Measurements from ENCODE around the gene GSTP1.
A peak's percentile ranks its signal among the peaks of the same experiment; 100 is the strongest.
"Not testable (repeated sequence)": the region's sequence is repeated elsewhere in the genome, so short reads cannot be mapped to it uniquely, and the experiment has no call there.

GSTP1 gene

DNA sequence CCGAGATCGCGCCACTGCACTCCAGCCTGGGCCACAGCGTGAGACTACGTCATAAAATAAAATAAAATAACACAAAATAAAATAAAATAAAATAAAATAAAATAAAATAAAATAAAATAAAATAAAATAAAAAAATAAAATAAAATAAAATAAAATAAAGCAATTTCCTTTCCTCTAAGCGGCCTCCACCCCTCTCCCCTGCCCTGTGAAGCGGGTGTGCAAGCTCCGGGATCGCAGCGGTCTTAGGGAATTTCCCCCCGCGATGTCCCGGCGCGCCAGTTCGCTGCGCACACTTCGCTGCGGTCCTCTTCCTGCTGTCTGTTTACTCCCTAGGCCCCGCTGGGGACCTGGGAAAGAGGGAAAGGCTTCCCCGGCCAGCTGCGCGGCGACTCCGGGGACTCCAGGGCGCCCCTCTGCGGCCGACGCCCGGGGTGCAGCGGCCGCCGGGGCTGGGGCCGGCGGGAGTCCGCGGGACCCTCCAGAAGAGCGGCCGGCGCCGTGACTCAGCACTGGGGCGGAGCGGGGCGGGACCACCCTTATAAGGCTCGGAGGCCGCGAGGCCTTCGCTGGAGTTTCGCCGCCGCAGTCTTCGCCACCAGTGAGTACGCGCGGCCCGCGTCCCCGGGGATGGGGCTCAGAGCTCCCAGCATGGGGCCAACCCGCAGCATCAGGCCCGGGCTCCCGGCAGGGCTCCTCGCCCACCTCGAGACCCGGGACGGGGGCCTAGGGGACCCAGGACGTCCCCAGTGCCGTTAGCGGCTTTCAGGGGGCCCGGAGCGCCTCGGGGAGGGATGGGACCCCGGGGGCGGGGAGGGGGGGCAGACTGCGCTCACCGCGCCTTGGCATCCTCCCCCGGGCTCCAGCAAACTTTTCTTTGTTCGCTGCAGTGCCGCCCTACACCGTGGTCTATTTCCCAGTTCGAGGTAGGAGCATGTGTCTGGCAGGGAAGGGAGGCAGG lies at the start of gene GSTP1:
GSTP1 (plus strand) TSS at position 566 of the 958 bp plus-strand sequence; CDS start at position 598, 32 bp downstream.
- peak; percentile 93 for DNase-seq

GRCh38 chr11:67534070-67534679 lies 49.4 kb upstream of the GSTP1 start:
- DNase-seq, result peak; percentile 16

DNA sequence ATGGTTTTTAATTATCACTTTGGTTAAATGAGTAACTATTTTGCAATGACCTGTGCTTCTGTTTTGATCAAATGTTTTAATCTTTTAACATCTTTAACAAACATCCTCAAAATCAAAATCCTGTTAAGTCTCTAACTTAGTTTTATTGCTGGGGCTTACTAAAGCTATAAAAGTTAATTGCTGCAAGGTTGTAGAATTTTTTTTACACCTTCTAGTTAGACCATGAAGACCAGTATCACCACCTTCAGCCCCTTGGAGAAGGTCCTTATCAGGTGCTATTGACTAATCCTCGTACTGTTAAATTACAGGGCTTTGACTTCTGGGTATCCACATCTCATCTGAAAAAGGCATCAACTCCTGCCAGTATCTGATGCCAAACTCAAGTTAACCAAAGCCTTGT lies 48.1 kb upstream of the GSTP1 start:
- no peak for DNase-seq

DNA sequence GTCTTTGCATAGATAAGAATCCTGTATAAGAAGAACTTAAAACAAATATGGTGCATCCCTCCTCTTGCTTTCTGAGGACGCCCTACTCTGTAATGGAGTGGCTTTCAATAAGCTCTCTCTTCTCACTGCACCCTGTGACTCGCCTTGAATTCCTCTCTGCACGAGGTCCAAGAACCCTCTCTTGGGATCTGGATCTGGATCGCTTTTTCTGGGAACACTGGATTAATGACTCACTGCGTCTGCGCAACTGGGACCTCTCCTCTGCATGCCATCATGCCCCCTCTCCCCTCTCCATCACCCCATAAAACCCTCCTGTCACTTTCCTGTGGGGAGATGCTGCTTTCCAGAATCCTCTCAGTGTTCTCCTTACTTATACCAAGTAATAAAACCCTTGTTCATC lies 45.3 kb upstream of the GSTP1 start:
- no peak for DNase-seq

GRCh38 chr11:67538823-67539505 lies 44.6 kb upstream of the GSTP1 start:
- DNase-seq, result no peak

GRCh38 chr11:67539550-67539949 lies 44.1 kb upstream of the GSTP1 start:
- no peak for DNase-seq

DNA sequence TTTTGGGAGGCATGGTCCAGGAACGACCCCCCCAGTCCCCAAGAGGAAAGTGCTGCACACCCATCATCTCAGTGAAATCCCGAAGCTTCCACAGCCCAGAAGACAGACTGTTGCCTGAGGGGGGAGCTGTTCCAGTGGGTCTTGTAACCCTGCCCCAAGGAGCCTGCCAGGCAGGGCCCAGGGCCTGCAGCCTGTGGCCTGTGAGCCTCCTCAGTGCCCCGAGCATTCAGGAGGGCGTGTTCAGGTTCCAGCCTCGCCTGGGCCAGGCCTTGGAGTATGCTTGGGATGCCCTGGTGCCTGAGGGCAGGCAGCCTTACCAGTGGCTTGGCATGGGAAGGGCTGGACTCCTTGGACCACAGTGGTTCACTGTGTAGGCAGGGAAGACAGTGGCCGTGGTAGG lies 42.4 kb upstream of the GSTP1 start:
- DNase-seq, result no peak

- no peak for DNase-seq
Measured at GRCh38 chr11:67542169-67542568, 41.4 kb upstream of the GSTP1 start.

DNA sequence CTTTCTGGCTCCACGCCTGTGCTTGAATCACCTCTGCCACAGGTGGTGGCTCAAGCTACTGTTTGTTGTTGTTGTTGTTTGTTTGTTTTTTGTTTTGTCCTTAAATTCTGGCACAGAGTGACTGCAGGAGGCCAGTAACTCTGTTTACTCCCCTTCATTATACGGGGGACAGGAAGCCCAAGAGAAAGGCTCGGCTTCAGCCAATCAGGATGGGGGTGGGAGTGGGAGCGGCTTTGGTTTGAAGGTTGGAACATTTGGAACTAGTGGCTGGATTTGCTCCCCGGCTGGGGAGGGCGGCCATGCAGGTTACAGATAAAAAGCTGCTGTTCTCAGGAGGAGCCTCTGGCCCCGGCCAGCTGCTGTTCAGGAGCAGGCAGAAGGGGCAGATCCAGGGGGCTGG lies 40.6 kb upstream of the GSTP1 start:
- DNase-seq, result no peak

DNA sequence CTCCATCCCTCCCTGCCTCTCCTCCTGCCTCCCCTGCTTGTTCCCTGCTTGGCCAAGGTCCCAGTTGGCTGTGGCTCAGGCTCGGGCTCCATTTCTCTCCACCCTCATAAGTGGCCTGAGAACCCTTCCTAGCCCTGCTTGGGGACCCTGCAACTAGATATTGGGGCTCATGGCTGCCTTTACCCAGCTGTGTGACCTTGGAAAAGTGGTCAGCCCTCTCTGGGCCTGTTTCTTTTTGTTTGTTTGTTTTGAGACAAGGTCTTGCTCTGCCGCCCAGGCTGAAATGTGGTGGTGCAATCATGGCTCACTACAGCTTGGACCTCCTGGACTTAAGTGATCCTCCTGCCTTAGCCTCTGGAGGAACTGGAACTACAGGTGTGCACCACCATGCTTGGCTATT lies 40.0 kb upstream of the GSTP1 start:
- no peak for DNase-seq

DNA sequence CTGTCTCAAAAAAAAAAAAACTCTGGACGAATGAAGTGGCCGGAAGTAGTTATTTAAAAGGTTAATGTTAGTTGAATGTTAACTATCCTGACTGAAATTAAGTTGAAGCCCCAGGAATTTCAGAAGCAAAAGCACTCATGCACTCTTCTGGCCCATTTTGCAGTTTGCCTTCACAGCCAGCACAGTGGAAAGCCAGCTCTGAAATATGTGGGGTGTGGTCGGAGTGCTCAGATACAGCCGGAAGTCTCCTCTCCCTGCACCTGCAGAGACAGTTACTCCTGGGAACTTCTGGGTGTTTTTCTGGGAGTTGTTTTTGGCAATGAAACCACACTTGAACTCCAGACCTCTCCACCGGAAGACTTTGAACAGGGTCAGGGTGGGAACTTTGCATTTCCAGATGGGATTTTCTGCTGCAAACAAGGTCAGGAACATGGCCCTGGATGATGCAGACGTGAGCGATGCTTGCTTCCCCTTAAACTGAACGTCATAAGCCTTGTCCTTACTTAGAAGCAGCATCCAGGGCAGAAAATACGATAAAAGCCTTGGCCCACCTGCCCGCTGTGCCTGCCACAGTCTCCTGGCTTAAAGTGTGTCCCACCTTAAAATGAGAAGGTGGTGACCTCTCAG lies 38.9 kb upstream of the GSTP1 start:
- DNase-seq, result no peak

- no peak for DNase-seq
Measured at GRCh38 chr11:67545280-67545679, 38.3 kb upstream of the GSTP1 start.

DNA sequence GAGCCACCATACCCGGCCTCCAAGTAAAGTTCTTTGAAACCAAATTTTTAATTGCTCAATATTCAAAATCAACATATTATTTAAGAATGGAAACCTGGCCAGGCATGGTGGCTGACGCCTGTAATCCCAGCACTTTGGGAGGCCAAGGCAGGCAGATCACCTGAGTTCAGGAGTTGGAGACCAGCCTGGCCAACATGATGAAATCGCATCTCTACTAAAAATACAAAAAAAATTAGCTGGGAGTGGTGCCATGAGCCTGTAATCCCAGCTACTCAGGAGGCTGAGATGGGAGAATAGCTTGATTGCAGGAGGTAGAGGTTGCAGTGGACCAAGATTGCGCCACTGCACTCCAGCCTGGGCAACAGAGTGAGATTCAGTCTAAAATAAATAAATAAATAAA lies 35.5 kb upstream of the GSTP1 start:
- DNase-seq, result not testable (repeated sequence)

- DNase-seq, result no peak
Measured at GRCh38 chr11:67548555-67549110, 35.0 kb upstream of the GSTP1 start.

DNA sequence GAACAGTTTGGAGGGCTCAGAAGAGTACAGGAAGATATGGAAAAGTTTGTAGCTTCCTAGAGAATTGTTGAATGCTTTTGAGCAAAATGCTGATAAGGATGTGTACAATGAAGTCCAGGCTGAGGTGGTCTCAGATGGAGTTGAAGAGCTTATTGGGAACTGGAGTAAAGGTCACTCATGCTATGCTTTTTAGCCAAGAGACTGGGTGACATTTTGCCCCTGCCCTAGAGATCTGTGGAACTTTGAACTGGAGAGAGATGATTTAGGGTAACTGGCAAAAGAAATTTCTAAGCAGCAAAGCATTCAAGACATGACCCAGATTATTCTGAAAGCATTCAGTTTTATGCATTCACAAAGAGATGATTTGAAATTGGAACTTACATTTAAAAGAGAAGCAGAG lies 32.5 kb upstream of the GSTP1 start:
- DNase-seq, result no peak

DNA sequence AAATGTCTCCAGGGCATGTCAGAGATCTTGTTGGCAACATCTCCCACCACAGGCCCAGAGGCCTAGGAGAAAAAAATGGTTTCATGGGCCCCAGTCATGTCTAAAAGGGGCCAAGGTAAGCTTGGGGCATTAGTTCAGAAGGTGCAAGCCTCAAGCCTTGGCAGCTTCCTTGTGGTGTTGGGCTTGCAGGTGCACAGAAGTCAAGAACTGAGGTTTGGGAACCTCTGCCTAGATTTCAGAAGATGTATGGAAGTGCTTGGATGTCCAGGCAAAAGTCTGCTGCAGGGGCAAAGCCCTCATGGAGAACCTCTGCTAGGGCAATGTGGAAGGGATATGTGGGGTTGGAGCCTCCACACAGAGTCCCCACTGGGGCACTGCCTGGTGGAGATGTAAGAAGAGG lies 31.9 kb upstream of the GSTP1 start:
- not testable (repeated sequence) for DNase-seq

- no peak for DNase-seq
Measured at GRCh38 chr11:67556244-67556643, 27.4 kb upstream of the GSTP1 start.

- DNase-seq, result no peak
Measured at GRCh38 chr11:67558084-67558772, 25.4 kb upstream of the GSTP1 start.

DNA sequence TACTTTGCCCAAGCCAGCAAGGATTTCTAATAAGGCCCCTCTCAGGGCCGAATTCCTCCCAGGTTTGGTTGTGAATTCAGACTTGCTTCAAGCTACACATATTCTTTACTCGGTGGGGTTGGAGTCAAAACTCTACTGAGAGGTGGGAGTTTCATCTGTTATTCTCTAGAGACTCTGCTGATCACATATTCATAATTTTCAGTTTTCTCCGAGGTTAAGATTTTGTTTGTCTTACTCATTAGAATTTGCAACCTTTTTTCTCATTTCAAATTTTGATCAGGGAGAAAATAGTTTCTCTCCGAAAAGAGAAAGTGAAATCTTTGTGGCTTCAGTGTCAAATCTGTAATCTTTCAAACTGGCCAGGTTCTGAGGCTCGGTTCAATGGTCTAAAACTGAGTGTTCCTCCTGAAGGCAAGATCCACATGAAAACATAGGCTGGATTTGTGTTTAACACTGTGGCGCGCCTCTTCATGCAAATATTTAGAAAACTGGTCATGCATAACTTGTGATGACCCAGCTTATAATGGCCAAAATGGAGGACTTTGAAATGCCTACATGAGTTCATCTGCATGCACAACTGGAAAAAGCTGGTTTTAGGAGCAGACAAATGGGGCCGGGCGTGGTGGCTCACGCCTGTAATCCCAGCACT lies 21.5 kb upstream of the GSTP1 start:
- no peak for DNase-seq

- DNase-seq, result peak; percentile 46
Measured at GRCh38 chr11:67562963-67563704, 20.5 kb upstream of the GSTP1 start.

GRCh38 chr11:67563705-67564114 lies 19.9 kb upstream of the GSTP1 start:
- DNase-seq, result peak; percentile 86
